Vagina (tissue), 2 donors: ENCODE data around the gene HHLA2. TPM values are rescaled to one million over a fixed set of nuclear protein-coding genes. Genes with fewer than 3 reads are reported as not detected.

Experiments used
- DNase-seq, 2 donors: peaks; one replicate each; pipeline ENCODE4 v3.0.0-alpha.2; 2017; ENCODE audit errors: extremely low spot score in 2 of 2
- H3K27ac ChIP-seq: fragments of 200-600 bp; sonication (generic); one replicate; pipeline ENCODE4 v1.5.1; 2019
- H3K27me3 ChIP-seq: fragments of 200-600 bp; sonication (generic); one replicate; pipeline ENCODE4 v1.5.1; 2019
- H3K36me3 ChIP-seq, 2 donors: fragments of 200-600 bp; sonication (generic); one replicate each; pipeline ENCODE4 v1.5.1; 2017 to 2019
- H3K4me1 ChIP-seq: fragments of 200-600 bp; sonication (generic); one replicate; pipeline ENCODE4 v1.5.1; 2019
- H3K4me3 ChIP-seq, 2 donors: fragments of 200-600 bp; sonication (generic); 1 replicate in 1 of 2; 2 replicates in 1 of 2; pipeline ENCODE4 v1.5.1; 2016 to 2019
- H3K9me3 ChIP-seq: fragments of 200-600 bp; sonication (generic); one replicate; pipeline ENCODE4 v1.5.1; 2019
- CTCF ChIP-seq, 3 experiments: fragments of 450-650 bp in 2 of 3; fragments of 200-600 bp in 1 of 3; sonication (generic) in 1 of 3; IDR thresholded peaks; one replicate each; pipeline ENCODE4 v1.5.1; 2017 to 2019; ENCODE audit warnings: antibody characterized with exemption in 3 of 3, mild to moderate bottlenecking in 2 of 3, moderate library complexity in 2 of 3
- POLR2A ChIP-seq, 2 donors: fragments of 450-650 bp; IDR thresholded peaks; one replicate each; pipeline ENCODE4 v1.6.1; 2017; ENCODE audit warnings: antibody characterized with exemption in 2 of 2, mild to moderate bottlenecking in 2 of 2, moderate library complexity in 2 of 2
- POLR2AphosphoS5 ChIP-seq, 2 donors: sonication (generic); formaldehyde crosslinking; IDR thresholded peaks; one replicate each; pipeline ENCODE4 v1.9.0; 2017; ENCODE audit warnings: antibody characterized with exemption in 2 of 2, mild to moderate bottlenecking in 2 of 2, low read depth in 1 of 2; ENCODE audit not compliant: insufficient read depth in 1 of 2
- intact Hi-C: fragments of 100-400 bp; cut with DNase I; formaldehyde crosslinking; loops from one replicate; pipeline ENCODE4 v1.15.1; 2023
- total RNA-seq: library from RNA; depleted of rRNA; stranded (reverse); fragments of >200 nt; gene quantifications from one replicate; pipeline ENCODE4 v1.2.3, GENCODE V29; 2016

The HHLA2 gene
- total RNA-seq, 1 donor from 2014 or later = not detected

- intact Hi-C loops = no loop called here
- H3K4me3 ChIP-seq = no peak overlapping the region
- no peak for TF ChIP-seq CTCF (IDR thresholded peaks at IDR 0.05)
- TF ChIP-seq POLR2A (IDR thresholded peaks at IDR 0.05) = no peak
- TF ChIP-seq POLR2AphosphoS5 (IDR thresholded peaks at IDR 0.05; ENCODE audit: insufficient read depth in 1 of 2, low read depth in 1 of 2) = peak in 1 of 2 donors; percentile 31
Measured at GRCh38 chr3:108412121-108412750, 115.9 kb downstream of the HHLA2 start.

GRCh38 chr3:108414007-108414406, 117.7 kb downstream of the HHLA2 start:
- Histone ChIP-seq H3K27ac (no peak overlapping the region), H3K36me3 (no peaks in the 10 kb centered on the region), H3K27me3 (no peaks in the 10 kb centered on the region), H3K9me3 (no peaks in the 10 kb centered on the region), H3K4me1 (peaks cover 12% of the 10 kb centered on the region), H3K4me3 (no peak overlapping the region)
- intact Hi-C loops = no loop called here
- TF ChIP-seq POLR2A (IDR thresholded peaks at IDR 0.05) (no peak), CTCF (IDR thresholded peaks at IDR 0.05) (no peak), POLR2AphosphoS5 (IDR thresholded peaks at IDR 0.05; ENCODE audit: insufficient read depth in 1 of 2, low read depth in 1 of 2) (no peak)
- DNase-seq = no peak

More at GRCh38 chr3:108412121-108412750, 115.9 kb downstream of the HHLA2 start:
- Histone ChIP-seq H3K9me3 (no peaks in the 10 kb centered on the region), H3K4me1 (peaks cover 12% of the 10 kb centered on the region), H3K27me3 (no peaks in the 10 kb centered on the region), H3K27ac (no peak overlapping the region), H3K36me3 (no peaks in the 10 kb centered on the region)
- DNase-seq = no peak

GRCh38 chr3:108415661-108416060, 119.3 kb downstream of the HHLA2 start:
- intact Hi-C loops = no loop called here
- H3K27me3 ChIP-seq = no peaks in the 10 kb centered on the region
- DNase-seq = no peak
- no peak overlapping the region for H3K4me3 ChIP-seq
- TF ChIP-seq POLR2AphosphoS5 (IDR thresholded peaks at IDR 0.05; ENCODE audit: insufficient read depth in 1 of 2, low read depth in 1 of 2) (no peak), POLR2A (IDR thresholded peaks at IDR 0.05) (no peak), CTCF (IDR thresholded peaks at IDR 0.05) (no peak)
- no peak overlapping the region for H3K27ac ChIP-seq
- H3K4me1 ChIP-seq = peaks cover 12% of the 10 kb centered on the region
- no peaks in the 10 kb centered on the region for H3K9me3 ChIP-seq
- no peaks in the 10 kb centered on the region for H3K36me3 ChIP-seq

- H3K27ac ChIP-seq = no peak overlapping the region
- intact Hi-C loops = no loop called here
- H3K4me3 ChIP-seq = no peak overlapping the region
- TF ChIP-seq POLR2A (IDR thresholded peaks at IDR 0.05) (no peak), POLR2AphosphoS5 (IDR thresholded peaks at IDR 0.05; ENCODE audit: insufficient read depth in 1 of 2, low read depth in 1 of 2) (no peak), CTCF (IDR thresholded peaks at IDR 0.05) (no peak)
- no peaks in the 10 kb centered on the region for H3K9me3 ChIP-seq
- peaks cover 5% of the 10 kb centered on the region for H3K4me1 ChIP-seq
- H3K36me3 ChIP-seq = no peaks in the 10 kb centered on the region
- H3K27me3 ChIP-seq = no peaks in the 10 kb centered on the region
- DNase-seq = no peak
Measured at GRCh38 chr3:108416111-108416869, 119.9 kb downstream of the HHLA2 start.

- intact Hi-C loops = no loop called here
- no peak overlapping the region for H3K27ac ChIP-seq
- no peaks in the 10 kb centered on the region for H3K9me3 ChIP-seq
- no peaks in the 10 kb centered on the region for H3K27me3 ChIP-seq
- TF ChIP-seq POLR2AphosphoS5 (IDR thresholded peaks at IDR 0.05; ENCODE audit: insufficient read depth in 1 of 2, low read depth in 1 of 2) (peak in 1 of 2 donors; percentile 46), CTCF (IDR thresholded peaks at IDR 0.05) (no peak)
- DNase-seq = no peak
- no peak overlapping the region for H3K4me3 ChIP-seq
- H3K36me3 ChIP-seq = no peaks in the 10 kb centered on the region
- H3K4me1 ChIP-seq = no peaks in the 10 kb centered on the region
Measured at GRCh38 chr3:108420926-108421325, 124.6 kb downstream of the HHLA2 start.
